ENCODE results near the gene SUCO.

The SUCO gene

DNA sequence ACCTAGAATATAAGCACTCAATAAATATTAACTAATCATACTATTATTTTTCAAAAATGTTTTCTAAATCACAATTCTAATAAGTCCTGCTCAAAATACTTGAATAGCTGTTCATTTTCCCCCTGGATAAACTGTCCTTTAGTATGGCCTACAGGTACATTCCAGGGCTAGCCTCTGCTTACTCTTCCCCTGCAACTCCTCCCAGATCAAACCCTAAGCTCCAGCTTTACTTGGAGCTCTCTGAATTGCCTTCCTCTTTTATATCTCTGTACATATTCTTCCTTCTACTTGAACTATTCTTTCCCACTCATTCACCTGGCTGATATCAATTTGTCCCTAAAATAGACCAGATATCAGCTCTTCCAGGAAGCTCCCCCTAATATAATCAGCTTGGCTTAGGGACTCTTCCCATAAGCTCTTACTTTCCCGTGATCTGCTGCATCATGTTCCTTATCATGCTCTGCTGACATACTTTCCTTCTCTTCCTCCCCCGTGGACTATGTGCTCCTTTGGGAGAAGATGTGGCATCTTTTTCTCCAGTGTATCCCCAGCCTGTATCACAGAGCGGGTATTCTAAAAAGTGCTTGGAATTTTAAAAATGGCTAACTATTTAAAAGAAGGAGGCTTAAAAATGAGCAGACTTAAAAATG is 46.0 kb upstream of the SUCO start:
- Histone ChIP-seq H3K9ac (ENCODE audit: low read length) (no peak overlapping the region), H3K79me1 (ENCODE audit: low read length) (peaks cover 29% of the 10 kb centered on the region), H2AK5ac (ENCODE audit: low read length) (peak overlapping the region; percentile 81), H3K4me2 (ENCODE audit: low read length) (no peak overlapping the region), H3K36me3 (ENCODE audit: control insufficient read depth in 1 of 2, insufficient read depth in 2 of 2, low read length in 2 of 2) (no peaks in the 10 kb centered on the region), H4K12ac (ENCODE audit: low read depth, low read length) (peak overlapping the region; percentile 71), H3K27me3 (ENCODE audit: insufficient read depth, low read length) (no peaks in the 10 kb centered on the region), H3K23ac (ENCODE audit: low read length) (no peak overlapping the region), H4K91ac (ENCODE audit: low read depth, low read length) (peak overlapping the region; percentile 92), H3K27ac (ENCODE audit: low read depth, low read length) (peak overlapping the region; percentile 68), H2BK12ac (ENCODE audit: low read length) (peak overlapping the region; percentile 100), H3K9me3 (ENCODE audit: insufficient read depth, low read depth, low read length) (no peaks in the 10 kb centered on the region), H3K4me1 (ENCODE audit: control insufficient read depth in 1 of 2, insufficient read depth in 2 of 2, low read length in 2 of 2) (peaks cover 11 to 19% of the 10 kb centered on the region in 2 experiments), H3K79me2 (ENCODE audit: control insufficient read depth, insufficient read depth, low read length, poor library complexity) (peaks cover 2% of the 10 kb centered on the region), H2AFZ (ENCODE audit: insufficient read depth, low read length, poor library complexity) (no peak overlapping the region), H3K4ac (ENCODE audit: low read depth, low read length) (peak overlapping the region; percentile 75), H3K18ac (ENCODE audit: low read length) (peak overlapping the region; percentile 94), H2BK120ac (ENCODE audit: insufficient read depth, low read length, poor library complexity) (peak overlapping the region; percentile 94), H4K8ac (ENCODE audit: low read depth, low read length) (peak overlapping the region; percentile 69), H2BK5ac (ENCODE audit: low read depth, low read length, poor library complexity) (peak overlapping the region; percentile 78), H3K4me3 (ENCODE audit: low read depth, low read length) (no peak overlapping the region), H3K14ac (ENCODE audit: low read length) (peak overlapping the region; percentile 90)
- no CpG with 5 or more reads among the region's 3 CpGs for WGBS (ENCODE audit: extremely low coverage, insufficient coverage, insufficient read length)
- DNase-seq = no peak

DNA sequence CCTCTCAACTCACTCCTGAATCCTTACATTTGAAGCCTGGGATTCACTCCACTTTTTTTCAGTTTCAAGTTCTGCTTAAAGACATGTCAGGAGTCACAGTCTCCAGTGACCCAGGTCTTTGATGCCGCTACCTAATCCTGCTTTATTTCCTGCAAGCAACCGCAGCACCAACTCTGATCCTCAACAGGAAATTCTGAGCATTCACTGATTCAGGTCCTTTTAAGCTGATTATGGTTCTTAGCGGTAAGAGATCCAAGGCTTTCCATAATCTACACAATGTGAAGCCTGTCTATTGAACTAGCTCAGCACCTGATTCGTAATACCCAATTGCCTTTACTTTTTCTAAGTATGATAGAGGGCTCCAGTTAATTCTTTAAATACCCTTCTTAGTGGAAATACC is 45.4 kb upstream of the SUCO start:
- no peak for DNase-seq

DNA sequence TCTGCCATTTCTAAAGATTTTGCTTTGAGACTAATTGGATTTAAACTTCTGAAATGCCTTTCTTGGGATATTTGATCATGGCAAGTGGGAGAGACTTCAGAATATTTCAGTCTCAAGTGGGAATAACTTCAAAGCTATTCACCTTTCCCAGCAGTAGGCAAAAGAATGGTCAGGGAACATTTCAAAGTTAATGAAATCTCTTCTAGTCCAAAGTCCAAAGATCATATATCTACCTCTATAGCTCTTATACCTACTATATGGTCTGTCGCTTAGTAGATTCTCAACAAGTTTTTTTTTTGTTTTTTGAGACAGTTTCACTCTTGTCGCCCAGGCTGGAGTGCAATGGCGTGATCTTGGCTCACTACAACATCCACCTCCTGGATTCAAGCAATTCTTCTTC is 44.6 kb upstream of the SUCO start:
- Histone ChIP-seq H3K14ac (ENCODE audit: low read length) (no peak overlapping the region), H3K27me3 (ENCODE audit: insufficient read depth, low read length) (no peaks in the 10 kb centered on the region), H4K12ac (ENCODE audit: low read depth, low read length) (no peak overlapping the region), H2BK5ac (ENCODE audit: low read depth, low read length, poor library complexity) (no peak overlapping the region), H4K8ac (ENCODE audit: low read depth, low read length) (no peak overlapping the region), H3K79me2 (ENCODE audit: control insufficient read depth, insufficient read depth, low read length, poor library complexity) (peaks cover 2% of the 10 kb centered on the region), H3K4me2 (ENCODE audit: low read length) (no peak overlapping the region), H3K27ac (ENCODE audit: low read depth, low read length) (no peak overlapping the region), H4K91ac (ENCODE audit: low read depth, low read length) (no peak overlapping the region), H3K79me1 (ENCODE audit: low read length) (peaks cover 25% of the 10 kb centered on the region), H3K36me3 (ENCODE audit: control insufficient read depth in 1 of 2, insufficient read depth in 2 of 2, low read length in 2 of 2) (no peaks in the 10 kb centered on the region), H3K23ac (ENCODE audit: low read length) (no peak overlapping the region), H2BK12ac (ENCODE audit: low read length) (peak overlapping the region; percentile 50), H3K4me1 (ENCODE audit: control insufficient read depth in 1 of 2, insufficient read depth in 2 of 2, low read length in 2 of 2) (peaks cover 9 to 16% of the 10 kb centered on the region in 2 experiments), H3K9ac (ENCODE audit: low read length) (no peak overlapping the region), H2BK120ac (ENCODE audit: insufficient read depth, low read length, poor library complexity) (no peak overlapping the region), H2AK5ac (ENCODE audit: low read length) (no peak overlapping the region), H3K4me3 (ENCODE audit: low read depth, low read length) (no peak overlapping the region), H2AFZ (ENCODE audit: insufficient read depth, low read length, poor library complexity) (no peak overlapping the region), H3K18ac (ENCODE audit: low read length) (no peak overlapping the region), H3K9me3 (ENCODE audit: insufficient read depth, low read depth, low read length) (no peaks in the 10 kb centered on the region), H3K4ac (ENCODE audit: low read depth, low read length) (no peak overlapping the region)
- DNase-seq = no peak
- WGBS (ENCODE audit: extremely low coverage, insufficient coverage, insufficient read length) = no CpG with 5 or more reads among the region's 3 CpGs

More for the DNA sequence above, 45.4 kb upstream of the SUCO start:
- Histone ChIP-seq H3K18ac (ENCODE audit: low read length) (no peak overlapping the region), H2AK5ac (ENCODE audit: low read length) (no peak overlapping the region), H3K36me3 (ENCODE audit: control insufficient read depth in 1 of 2, insufficient read depth in 2 of 2, low read length in 2 of 2) (no peaks in the 10 kb centered on the region), H4K12ac (ENCODE audit: low read depth, low read length) (no peak overlapping the region), H3K79me2 (ENCODE audit: control insufficient read depth, insufficient read depth, low read length, poor library complexity) (peaks cover 2% of the 10 kb centered on the region), H3K4me2 (ENCODE audit: low read length) (no peak overlapping the region), H3K27ac (ENCODE audit: low read depth, low read length) (peak overlapping the region; percentile 2), H3K79me1 (ENCODE audit: low read length) (peaks cover 26% of the 10 kb centered on the region), H3K27me3 (ENCODE audit: insufficient read depth, low read length) (no peaks in the 10 kb centered on the region), H2AFZ (ENCODE audit: insufficient read depth, low read length, poor library complexity) (no peak overlapping the region), H3K14ac (ENCODE audit: low read length) (no peak overlapping the region), H3K23ac (ENCODE audit: low read length) (no peak overlapping the region), H4K8ac (ENCODE audit: low read depth, low read length) (no peak overlapping the region), H3K4me1 (ENCODE audit: control insufficient read depth in 1 of 2, insufficient read depth in 2 of 2, low read length in 2 of 2) (peaks cover 10 to 16% of the 10 kb centered on the region in 2 experiments), H2BK12ac (ENCODE audit: low read length) (peak overlapping the region; percentile 37), H2BK5ac (ENCODE audit: low read depth, low read length, poor library complexity) (peak overlapping the region; percentile 14), H4K91ac (ENCODE audit: low read depth, low read length) (no peak overlapping the region), H3K9me3 (ENCODE audit: insufficient read depth, low read depth, low read length) (no peaks in the 10 kb centered on the region), H3K4ac (ENCODE audit: low read depth, low read length) (no peak overlapping the region), H3K9ac (ENCODE audit: low read length) (no peak overlapping the region), H3K4me3 (ENCODE audit: low read depth, low read length) (no peak overlapping the region), H2BK120ac (ENCODE audit: insufficient read depth, low read length, poor library complexity) (peak overlapping the region; percentile 26)
- no CpG with 5 or more reads among the region's 4 CpGs for WGBS (ENCODE audit: extremely low coverage, insufficient coverage, insufficient read length)

DNA sequence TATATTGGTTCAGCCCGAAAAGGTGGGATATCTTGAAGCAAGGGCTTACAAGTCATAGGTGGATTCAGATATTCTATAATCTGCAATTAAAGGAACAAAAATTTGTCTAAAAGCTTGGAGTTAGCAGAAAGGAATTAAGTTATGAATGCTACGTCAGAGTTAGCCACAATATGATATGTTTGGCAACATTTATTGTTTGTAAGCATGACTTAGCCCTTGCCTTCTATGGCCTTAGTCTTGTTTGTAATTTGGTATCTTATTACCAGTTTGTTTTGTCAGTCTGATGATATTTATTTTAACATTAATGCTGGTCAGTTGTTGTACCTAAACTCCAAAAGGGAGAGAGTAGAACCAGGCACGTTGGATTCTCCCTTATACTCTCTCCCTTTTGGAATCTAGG is 43.1 kb upstream of the SUCO start:
- Histone ChIP-seq H3K9ac (ENCODE audit: low read length) (no peak overlapping the region), H3K4me2 (ENCODE audit: low read length) (no peak overlapping the region), H2BK12ac (ENCODE audit: low read length) (peak overlapping the region; percentile 38), H2BK120ac (ENCODE audit: insufficient read depth, low read length, poor library complexity) (peak overlapping the region; percentile 57), H3K79me1 (ENCODE audit: low read length) (peaks cover 24% of the 10 kb centered on the region), H2AFZ (ENCODE audit: insufficient read depth, low read length, poor library complexity) (no peak overlapping the region), H3K36me3 (ENCODE audit: control insufficient read depth in 1 of 2, insufficient read depth in 2 of 2, low read length in 2 of 2) (no peaks in the 10 kb centered on the region), H3K23ac (ENCODE audit: low read length) (no peak overlapping the region), H3K4me1 (ENCODE audit: control insufficient read depth in 1 of 2, insufficient read depth in 2 of 2, low read length in 2 of 2) (peaks cover 7 to 10% of the 10 kb centered on the region in 2 experiments), H3K14ac (ENCODE audit: low read length) (no peak overlapping the region), H2AK5ac (ENCODE audit: low read length) (no peak overlapping the region), H4K12ac (ENCODE audit: low read depth, low read length) (no peak overlapping the region), H4K91ac (ENCODE audit: low read depth, low read length) (no peak overlapping the region), H2BK5ac (ENCODE audit: low read depth, low read length, poor library complexity) (no peak overlapping the region), H3K27me3 (ENCODE audit: insufficient read depth, low read length) (no peaks in the 10 kb centered on the region), H4K8ac (ENCODE audit: low read depth, low read length) (no peak overlapping the region), H3K27ac (ENCODE audit: low read depth, low read length) (no peak overlapping the region), H3K9me3 (ENCODE audit: insufficient read depth, low read depth, low read length) (no peaks in the 10 kb centered on the region), H3K79me2 (ENCODE audit: control insufficient read depth, insufficient read depth, low read length, poor library complexity) (peaks cover 2% of the 10 kb centered on the region), H3K4me3 (ENCODE audit: low read depth, low read length) (no peak overlapping the region), H3K18ac (ENCODE audit: low read length) (no peak overlapping the region), H3K4ac (ENCODE audit: low read depth, low read length) (no peak overlapping the region)
- no CpG with 5 or more reads among the region's 3 CpGs for WGBS (ENCODE audit: extremely low coverage, insufficient coverage, insufficient read length)
- DNase-seq = no peak

Data from trophoblast cell (in vitro differentiated cells and primary cell).